Gastrocnemius medialis (tissue), 4 donors: ENCODE measurements around the gene GMPPA. TPM values are rescaled to one million over a fixed set of nuclear protein-coding genes. Genes with fewer than 3 reads are reported as not detected.

Experiments used
- ATAC-seq, 2 donors: fragments of 150-250 bp; one replicate each; pipeline ENCODE4 v1.9.1; 2016
- DNase-seq, 2 donors: peaks; one replicate each; pipeline ENCODE4 v3.0.0-alpha.2; 2019
- H3K27ac ChIP-seq, 4 donors: fragments of 200-600 bp; sonication (generic); 1 replicate in 1 of 4; 2 replicates in 3 of 4; pipeline ENCODE4 v1.5.1; 2016 to 2018; ENCODE audit warnings: mild to moderate bottlenecking in 2 of 4, moderate library complexity in 1 of 4
- H3K27me3 ChIP-seq, 3 donors: fragments of 200-600 bp; sonication (generic) in 2 of 3; 1 replicate in 1 of 3; 2 replicates in 2 of 3; pipeline versions ENCODE4 v1.5.1 to v1.6.0; 2016 to 2019; ENCODE audit warnings: mild to moderate bottlenecking in 1 of 3, moderate library complexity in 1 of 3
- H3K36me3 ChIP-seq, 2 donors: fragments of 200-600 bp; sonication (generic) in 1 of 2; one replicate each; pipeline ENCODE4 v1.5.1; 2017 to 2018
- H3K4me1 ChIP-seq, 2 donors: fragments of 200-600 bp; sonication (generic) in 1 of 2; one replicate each; pipeline ENCODE4 v1.5.1; 2016 to 2017; ENCODE audit warnings: mild to moderate bottlenecking in 2 of 2
- H3K4me3 ChIP-seq, 4 donors: fragments of 200-600 bp; sonication (generic) in 3 of 4; 1 replicate in 1 of 4; 2 replicates in 3 of 4; pipeline ENCODE4 v1.5.1; 2016 to 2019; ENCODE audit warnings: mild to moderate bottlenecking in 2 of 4
- H3K9me3 ChIP-seq, 3 donors: fragments of 200-600 bp; sonication (generic) in 2 of 3; 1 replicate in 1 of 3; 2 replicates in 2 of 3; pipeline ENCODE4 v1.5.1; 2016 to 2019
- POLR2A ChIP-seq, 2 donors: fragments of 450-650 bp; IDR thresholded peaks; one replicate each; pipeline ENCODE4 v1.6.1; 2017; ENCODE audit warnings: antibody characterized with exemption in 2 of 2, mild to moderate bottlenecking in 2 of 2, moderate library complexity in 2 of 2
- in situ Hi-C, 4 donors: fragments of 200-750 bp; cut with MboI; loops; one replicate each; pipeline versions ENCODE4 v1.15.0 to v1.8.0; 2017; ENCODE audit warnings: low sequenced_read_pairs in 4 of 4
- intact Hi-C: fragments of 100-400 bp; cut with DNase I; formaldehyde crosslinking; loops from one replicate; pipeline ENCODE4 v1.15.1; 2023; ENCODE audit warnings: low total_unique reads
- total RNA-seq, 4 donors: library from RNA; depleted of rRNA; stranded (reverse); fragments of >200 nt; gene quantifications; one replicate each; pipeline versions ENCODE4 v1.1.0 to v1.2.3, GENCODE V29; 2016
- TF ChIP-seq, protein P1 (sequence below), 5 experiments: fragments of 450-650 bp in 3 of 5; fragments of 200-600 bp in 2 of 5; sonication (generic) in 2 of 5; IDR thresholded peaks in 4 of 5; conservative IDR thresholded peaks in 1 of 5; 1 replicate in 4 of 5; 2 replicates in 1 of 5; pipeline ENCODE4 v1.5.1; 2016 to 2019; ENCODE audit warnings: antibody characterized with exemption in 5 of 5, mild to moderate bottlenecking in 3 of 5, moderate library complexity in 3 of 5

Gene GMPPA
- total RNA-seq, 4 donors from 2014 or later: 18.0 to 25.8 (median 24.4) TPM

GRCh38 chr2:219466816-219467735 lies 31.6 kb upstream of the GMPPA start:
- ATAC-seq (no peak), DNase-seq (no peak)
- TF ChIP-seq, protein P1, sequence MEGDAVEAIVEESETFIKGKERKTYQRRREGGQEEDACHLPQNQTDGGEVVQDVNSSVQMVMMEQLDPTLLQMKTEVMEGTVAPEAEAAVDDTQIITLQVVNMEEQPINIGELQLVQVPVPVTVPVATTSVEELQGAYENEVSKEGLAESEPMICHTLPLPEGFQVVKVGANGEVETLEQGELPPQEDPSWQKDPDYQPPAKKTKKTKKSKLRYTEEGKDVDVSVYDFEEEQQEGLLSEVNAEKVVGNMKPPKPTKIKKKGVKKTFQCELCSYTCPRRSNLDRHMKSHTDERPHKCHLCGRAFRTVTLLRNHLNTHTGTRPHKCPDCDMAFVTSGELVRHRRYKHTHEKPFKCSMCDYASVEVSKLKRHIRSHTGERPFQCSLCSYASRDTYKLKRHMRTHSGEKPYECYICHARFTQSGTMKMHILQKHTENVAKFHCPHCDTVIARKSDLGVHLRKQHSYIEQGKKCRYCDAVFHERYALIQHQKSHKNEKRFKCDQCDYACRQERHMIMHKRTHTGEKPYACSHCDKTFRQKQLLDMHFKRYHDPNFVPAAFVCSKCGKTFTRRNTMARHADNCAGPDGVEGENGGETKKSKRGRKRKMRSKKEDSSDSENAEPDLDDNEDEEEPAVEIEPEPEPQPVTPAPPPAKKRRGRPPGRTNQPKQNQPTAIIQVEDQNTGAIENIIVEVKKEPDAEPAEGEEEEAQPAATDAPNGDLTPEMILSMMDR (IDR thresholded peaks at IDR 0.05 in 4 of 5, conservative IDR thresholded peaks at IDR 0.05 in 1 of 5): no peak
- in situ Hi-C loops: no loop called here
- Histone ChIP-seq H3K4me3 (no peak overlapping the region), H3K36me3 (peaks cover 0 to 83% of the 10 kb centered on the region in 2 donors), H3K9me3 (no peaks in the 10 kb centered on the region), H3K27ac (peak overlapping the region in 1 of 4 donors; percentile 54), H3K27me3 (no peaks in the 10 kb centered on the region), H3K4me1 (no peaks in the 10 kb centered on the region)
- intact Hi-C loops: no loop called here

DNA sequence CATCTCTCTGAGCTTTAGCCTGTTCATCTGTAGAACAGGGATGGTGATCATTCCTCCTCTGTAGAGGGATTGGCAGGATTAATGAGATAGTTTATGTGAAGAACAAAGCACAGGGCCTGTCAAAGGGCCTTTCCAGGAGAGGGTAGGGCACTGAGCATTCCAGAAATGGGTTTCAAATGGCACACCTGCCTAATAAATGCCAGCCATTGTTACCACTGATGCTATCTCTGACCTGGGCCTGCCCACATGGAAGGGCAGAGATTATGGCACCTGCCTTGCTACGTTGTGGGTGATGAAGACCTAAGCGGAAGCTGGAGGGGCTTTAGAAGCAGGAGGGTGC lies 31.0 kb upstream of the GMPPA start:
- ATAC-seq (no peak), DNase-seq (no peak)
- no peak for TF ChIP-seq POLR2A (IDR thresholded peaks at IDR 0.05)
- TF ChIP-seq, protein P1 (IDR thresholded peaks at IDR 0.05 in 4 of 5, conservative IDR thresholded peaks at IDR 0.05 in 1 of 5): no peak
- no peaks in the 10 kb centered on the region for H3K4me1 ChIP-seq
- H3K4me3 ChIP-seq: no peak overlapping the region
- no peaks in the 10 kb centered on the region for H3K9me3 ChIP-seq
- H3K27me3 ChIP-seq: no peaks in the 10 kb centered on the region
- in situ Hi-C loops (no loop called here), intact Hi-C loops (no loop called here)
- peaks cover 0 to 83% of the 10 kb centered on the region in 2 donors for H3K36me3 ChIP-seq
- peak overlapping the region in 1 of 4 donors; percentile 31 for H3K27ac ChIP-seq

DNA sequence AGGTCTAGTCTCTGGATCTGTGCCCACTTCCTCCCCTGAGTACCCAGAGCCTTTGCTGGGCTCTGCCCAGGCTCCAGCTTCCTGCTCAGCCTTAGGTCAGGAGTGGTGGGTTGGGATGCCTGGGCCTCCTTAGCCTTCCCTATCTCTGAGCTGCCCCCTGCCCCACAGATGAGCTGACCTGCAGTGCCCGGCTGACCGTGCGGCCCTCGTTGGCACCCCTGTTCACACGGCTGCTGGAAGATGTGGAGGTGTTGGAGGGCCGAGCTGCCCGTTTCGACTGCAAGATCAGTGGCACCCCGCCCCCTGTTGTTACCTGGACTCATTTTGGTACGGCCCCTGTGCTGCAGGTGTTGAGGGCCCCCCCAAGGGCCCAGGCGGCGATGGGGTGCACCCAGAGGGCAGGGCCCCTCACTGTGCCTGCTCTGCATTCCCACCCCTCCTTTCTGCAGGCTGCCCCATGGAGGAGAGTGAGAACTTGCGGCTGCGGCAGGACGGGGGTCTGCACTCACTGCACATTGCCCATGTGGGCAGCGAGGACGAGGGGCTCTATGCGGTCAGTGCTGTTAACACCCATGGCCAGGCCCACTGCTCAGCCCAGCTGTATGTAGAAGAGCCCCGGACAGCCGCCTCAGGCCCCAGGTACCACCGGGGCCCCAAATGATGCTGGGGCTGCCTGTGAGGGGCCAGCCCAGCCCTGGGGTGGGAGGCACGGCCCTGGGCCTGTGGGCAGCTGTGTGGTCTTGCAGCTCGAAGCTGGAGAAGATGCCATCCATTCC lies 30.1 kb upstream of the GMPPA start:
- Histone ChIP-seq H3K4me1 (no peaks in the 10 kb centered on the region), H3K36me3 (peaks cover 0 to 88% of the 10 kb centered on the region in 2 donors)
- no peak for DNase-seq

GRCh38 chr2:219469186-219469724 lies 29.4 kb upstream of the GMPPA start:
- no peaks in the 10 kb centered on the region for H3K4me1 ChIP-seq
- in situ Hi-C loops: no loop called here

More for the DNA sequence above, 30.1 kb upstream of the GMPPA start:
- H3K27ac ChIP-seq: peak overlapping the region in 2 of 4 donors; percentile 10 to 54
- TF ChIP-seq POLR2A (IDR thresholded peaks at IDR 0.05): no peak
- TF ChIP-seq, protein P1 (IDR thresholded peaks at IDR 0.05 in 4 of 5, conservative IDR thresholded peaks at IDR 0.05 in 1 of 5): no peak
- in situ Hi-C loops: no loop called here
- no peak overlapping the region for H3K4me3 ChIP-seq
- no peaks in the 10 kb centered on the region for H3K9me3 ChIP-seq
- intact Hi-C loops: no loop called here
- no peak for ATAC-seq
- no peaks in the 10 kb centered on the region for H3K27me3 ChIP-seq

More at GRCh38 chr2:219469186-219469724, 29.4 kb upstream of the GMPPA start:
- intact Hi-C loops: no loop called here
- ATAC-seq (peak in 1 of 2 donors; percentile 21), DNase-seq (no peak)
- Histone ChIP-seq H3K4me3 (no peak overlapping the region), H3K36me3 (peaks cover 0 to 87% of the 10 kb centered on the region in 2 donors), H3K9me3 (no peaks in the 10 kb centered on the region), H3K27me3 (no peaks in the 10 kb centered on the region), H3K27ac (peak overlapping the region in 2 of 4 donors; percentile 10 to 54)
- TF ChIP-seq POLR2A (IDR thresholded peaks at IDR 0.05): no peak
- TF ChIP-seq, protein P1 (IDR thresholded peaks at IDR 0.05 in 4 of 5, conservative IDR thresholded peaks at IDR 0.05 in 1 of 5): no peak
